Neural cell (in vitro differentiated cells): Measurements from ENCODE around the gene ADGRL1.

ENCODE experiments used
- EP300 ChIP-seq: fragments of 450-650 bp; conservative IDR thresholded peaks from 2 replicates; pipeline ENCODE4 v1.6.1; 2014; ENCODE audit warnings: antibody characterized with exemption, mild to moderate bottlenecking, moderate library complexity; ENCODE audit not compliant: poor library complexity, severe bottlenecking
- EZH2 ChIP-seq: fragments of 200-600, 300-800 bp; shearing (Covaris generic), sonication (generic); IDR thresholded peaks from 2 replicates; pipeline ENCODE4 v1.6.1; 2014; ENCODE audit warnings: antibody characterized with exemption, low read length, borderline replicate concordance, mild to moderate bottlenecking; ENCODE audit not compliant: insufficient read depth, poor library complexity, severe bottlenecking
- POLR2AphosphoS5 ChIP-seq: IDR thresholded peaks from 2 replicates; pipeline ENCODE4 v1.6.1; 2012
- RAD21 ChIP-seq: fragments of 450-650 bp; conservative IDR thresholded peaks from 2 replicates; pipeline ENCODE4 v1.6.1; 2014; ENCODE audit warnings: antibody characterized with exemption, mild to moderate bottlenecking, moderate library complexity
- SMC3 ChIP-seq: fragments of 450-650 bp; conservative IDR thresholded peaks from 2 replicates; pipeline ENCODE4 v1.6.1; 2014; ENCODE audit warnings: antibody characterized with exemption, mild to moderate bottlenecking, moderate library complexity; ENCODE audit not compliant: poor library complexity
- TAF1 ChIP-seq: IDR thresholded peaks from 2 replicates; pipeline ENCODE4 v1.6.1; 2012; ENCODE audit warnings: low read depth
- TF ChIP-seq, protein P1 (sequence below): fragments of 450-650 bp; IDR thresholded peaks from 2 replicates; pipeline ENCODE4 v1.5.1; 2014; ENCODE audit warnings: antibody characterized with exemption, mild to moderate bottlenecking, moderate library complexity; ENCODE audit not compliant: poor library complexity, severe bottlenecking
- TF ChIP-seq, protein P2 (sequence below): IDR thresholded peaks from 2 replicates; pipeline ENCODE4 v1.6.1; 2012; ENCODE audit warnings: borderline replicate concordance

DNA sequence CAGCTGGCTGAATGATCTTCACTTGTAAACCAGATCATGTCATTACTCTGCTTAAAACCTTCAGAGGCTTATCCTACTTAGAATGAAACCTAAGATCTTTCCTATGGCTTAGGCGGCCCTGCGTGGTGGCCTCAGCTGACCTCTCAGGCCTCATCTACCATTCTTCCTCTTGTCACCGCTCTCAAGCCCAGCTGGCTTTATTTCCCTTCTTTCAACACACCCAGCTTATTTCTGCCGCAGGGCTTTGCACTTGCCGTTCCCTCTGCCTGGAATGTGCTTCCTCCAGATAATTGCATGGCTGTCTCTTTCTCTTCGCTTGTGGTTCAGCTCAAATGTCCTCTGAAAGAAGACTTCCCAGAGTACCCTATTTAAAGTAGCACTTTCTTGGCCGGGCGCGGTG is 66.0 kb downstream of the ADGRL1 start:
- TF ChIP-seq, protein P1, sequence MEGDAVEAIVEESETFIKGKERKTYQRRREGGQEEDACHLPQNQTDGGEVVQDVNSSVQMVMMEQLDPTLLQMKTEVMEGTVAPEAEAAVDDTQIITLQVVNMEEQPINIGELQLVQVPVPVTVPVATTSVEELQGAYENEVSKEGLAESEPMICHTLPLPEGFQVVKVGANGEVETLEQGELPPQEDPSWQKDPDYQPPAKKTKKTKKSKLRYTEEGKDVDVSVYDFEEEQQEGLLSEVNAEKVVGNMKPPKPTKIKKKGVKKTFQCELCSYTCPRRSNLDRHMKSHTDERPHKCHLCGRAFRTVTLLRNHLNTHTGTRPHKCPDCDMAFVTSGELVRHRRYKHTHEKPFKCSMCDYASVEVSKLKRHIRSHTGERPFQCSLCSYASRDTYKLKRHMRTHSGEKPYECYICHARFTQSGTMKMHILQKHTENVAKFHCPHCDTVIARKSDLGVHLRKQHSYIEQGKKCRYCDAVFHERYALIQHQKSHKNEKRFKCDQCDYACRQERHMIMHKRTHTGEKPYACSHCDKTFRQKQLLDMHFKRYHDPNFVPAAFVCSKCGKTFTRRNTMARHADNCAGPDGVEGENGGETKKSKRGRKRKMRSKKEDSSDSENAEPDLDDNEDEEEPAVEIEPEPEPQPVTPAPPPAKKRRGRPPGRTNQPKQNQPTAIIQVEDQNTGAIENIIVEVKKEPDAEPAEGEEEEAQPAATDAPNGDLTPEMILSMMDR = no peak
- TF ChIP-seq POLR2AphosphoS5 = no peak
- no peak for TF ChIP-seq EP300
- TF ChIP-seq, protein P2, sequence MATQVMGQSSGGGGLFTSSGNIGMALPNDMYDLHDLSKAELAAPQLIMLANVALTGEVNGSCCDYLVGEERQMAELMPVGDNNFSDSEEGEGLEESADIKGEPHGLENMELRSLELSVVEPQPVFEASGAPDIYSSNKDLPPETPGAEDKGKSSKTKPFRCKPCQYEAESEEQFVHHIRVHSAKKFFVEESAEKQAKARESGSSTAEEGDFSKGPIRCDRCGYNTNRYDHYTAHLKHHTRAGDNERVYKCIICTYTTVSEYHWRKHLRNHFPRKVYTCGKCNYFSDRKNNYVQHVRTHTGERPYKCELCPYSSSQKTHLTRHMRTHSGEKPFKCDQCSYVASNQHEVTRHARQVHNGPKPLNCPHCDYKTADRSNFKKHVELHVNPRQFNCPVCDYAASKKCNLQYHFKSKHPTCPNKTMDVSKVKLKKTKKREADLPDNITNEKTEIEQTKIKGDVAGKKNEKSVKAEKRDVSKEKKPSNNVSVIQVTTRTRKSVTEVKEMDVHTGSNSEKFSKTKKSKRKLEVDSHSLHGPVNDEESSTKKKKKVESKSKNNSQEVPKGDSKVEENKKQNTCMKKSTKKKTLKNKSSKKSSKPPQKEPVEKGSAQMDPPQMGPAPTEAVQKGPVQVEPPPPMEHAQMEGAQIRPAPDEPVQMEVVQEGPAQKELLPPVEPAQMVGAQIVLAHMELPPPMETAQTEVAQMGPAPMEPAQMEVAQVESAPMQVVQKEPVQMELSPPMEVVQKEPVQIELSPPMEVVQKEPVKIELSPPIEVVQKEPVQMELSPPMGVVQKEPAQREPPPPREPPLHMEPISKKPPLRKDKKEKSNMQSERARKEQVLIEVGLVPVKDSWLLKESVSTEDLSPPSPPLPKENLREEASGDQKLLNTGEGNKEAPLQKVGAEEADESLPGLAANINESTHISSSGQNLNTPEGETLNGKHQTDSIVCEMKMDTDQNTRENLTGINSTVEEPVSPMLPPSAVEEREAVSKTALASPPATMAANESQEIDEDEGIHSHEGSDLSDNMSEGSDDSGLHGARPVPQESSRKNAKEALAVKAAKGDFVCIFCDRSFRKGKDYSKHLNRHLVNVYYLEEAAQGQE = no peak
- TF ChIP-seq RAD21 = no peak
- no peak for TF ChIP-seq TAF1
- no peak for TF ChIP-seq EZH2
- no peak for TF ChIP-seq SMC3
